ENCODE data around the gene CLTA.

The CLTA gene

DNA sequence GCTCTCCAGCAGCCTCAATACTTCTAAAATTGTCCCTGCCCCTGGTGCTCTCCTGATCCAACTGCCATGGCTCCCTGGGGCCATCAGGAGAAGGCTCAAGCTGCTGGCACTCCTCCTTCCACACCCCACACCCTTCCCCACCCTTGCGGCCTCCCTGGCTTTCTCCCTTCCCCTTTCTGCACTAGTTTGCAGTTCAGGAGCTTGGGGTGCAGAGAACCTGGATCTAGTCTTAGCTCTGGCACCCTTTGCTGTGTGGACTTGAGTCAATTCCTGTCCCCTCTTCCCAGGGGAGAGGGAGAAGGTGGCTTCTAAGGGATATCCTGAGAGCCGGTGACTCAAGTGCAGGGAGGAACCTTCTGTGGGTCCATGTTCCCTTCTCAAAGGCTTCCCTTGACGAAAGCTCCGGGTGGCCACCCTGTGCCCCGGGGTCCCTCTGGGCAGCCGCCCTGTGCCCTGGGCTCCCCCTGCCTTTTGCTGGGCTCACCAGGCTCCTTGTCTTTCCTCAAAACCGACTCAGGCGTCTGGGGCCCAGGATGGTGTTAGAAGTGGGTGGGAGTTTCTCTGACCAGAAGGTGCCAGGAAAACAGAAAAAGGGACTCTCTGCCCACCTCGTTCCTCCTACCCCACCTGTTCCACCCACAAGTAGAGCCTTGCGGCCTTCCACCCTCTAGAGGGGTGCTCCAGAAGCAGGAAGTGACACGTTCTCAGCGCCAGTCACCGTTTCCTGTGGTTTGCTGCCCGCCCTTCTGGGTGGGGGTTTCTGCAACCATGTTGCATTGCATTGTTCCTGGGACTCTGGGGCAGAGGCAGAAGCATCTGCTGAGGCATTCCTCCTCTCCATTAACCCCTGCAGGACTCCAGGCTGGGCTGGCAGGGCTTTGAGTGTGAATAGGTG, 39.2 kb upstream of the CLTA start:
- peak; percentile 82 for DNase-seq (ENCODE audit: low read depth)
- H3K4me3 ChIP-seq (ENCODE audit: low read depth, low read length), result peak overlapping the region; percentile 46
- TF ChIP-seq, protein P1, sequence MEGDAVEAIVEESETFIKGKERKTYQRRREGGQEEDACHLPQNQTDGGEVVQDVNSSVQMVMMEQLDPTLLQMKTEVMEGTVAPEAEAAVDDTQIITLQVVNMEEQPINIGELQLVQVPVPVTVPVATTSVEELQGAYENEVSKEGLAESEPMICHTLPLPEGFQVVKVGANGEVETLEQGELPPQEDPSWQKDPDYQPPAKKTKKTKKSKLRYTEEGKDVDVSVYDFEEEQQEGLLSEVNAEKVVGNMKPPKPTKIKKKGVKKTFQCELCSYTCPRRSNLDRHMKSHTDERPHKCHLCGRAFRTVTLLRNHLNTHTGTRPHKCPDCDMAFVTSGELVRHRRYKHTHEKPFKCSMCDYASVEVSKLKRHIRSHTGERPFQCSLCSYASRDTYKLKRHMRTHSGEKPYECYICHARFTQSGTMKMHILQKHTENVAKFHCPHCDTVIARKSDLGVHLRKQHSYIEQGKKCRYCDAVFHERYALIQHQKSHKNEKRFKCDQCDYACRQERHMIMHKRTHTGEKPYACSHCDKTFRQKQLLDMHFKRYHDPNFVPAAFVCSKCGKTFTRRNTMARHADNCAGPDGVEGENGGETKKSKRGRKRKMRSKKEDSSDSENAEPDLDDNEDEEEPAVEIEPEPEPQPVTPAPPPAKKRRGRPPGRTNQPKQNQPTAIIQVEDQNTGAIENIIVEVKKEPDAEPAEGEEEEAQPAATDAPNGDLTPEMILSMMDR (IDR thresholded peaks at IDR 0.05; ENCODE audit: low read depth, low read length, missing control alignments), result no peak

DNA sequence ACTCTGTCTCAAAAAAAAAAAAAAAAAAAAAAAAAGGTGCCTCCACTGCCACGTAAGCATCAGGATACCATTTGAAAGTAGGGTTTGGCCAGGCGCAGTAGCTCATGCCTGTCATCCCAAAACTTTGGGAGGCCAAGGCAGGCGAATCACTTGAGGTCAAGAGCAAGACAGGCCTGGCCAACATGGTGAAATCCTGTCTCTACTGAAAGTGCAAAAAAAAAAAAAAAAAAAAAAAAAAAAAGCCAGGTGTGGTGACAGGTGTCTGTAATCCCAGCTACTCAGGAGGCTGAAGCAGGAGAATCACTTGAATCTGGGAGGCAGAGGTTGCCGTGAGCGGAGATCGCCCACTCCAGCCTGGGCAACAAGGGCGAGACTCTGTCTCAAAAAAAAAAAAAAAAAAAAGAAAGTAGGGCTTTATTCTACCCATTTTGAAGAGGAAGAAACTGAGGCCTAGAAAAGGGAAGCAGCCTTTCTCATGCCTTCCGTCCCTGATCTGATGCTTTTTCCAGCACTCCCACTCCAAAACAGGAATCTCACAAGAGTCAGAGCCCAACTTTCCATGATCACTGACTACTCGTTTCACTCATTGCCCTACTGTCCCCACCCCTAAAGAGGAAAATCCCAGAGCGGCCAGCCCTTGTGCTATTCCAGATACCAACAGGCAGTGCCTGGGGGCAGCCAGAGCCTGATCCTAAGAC, 37.8 kb upstream of the CLTA start:
- no peak overlapping the region for H3K4me3 ChIP-seq (ENCODE audit: low read depth, low read length)

DNA sequence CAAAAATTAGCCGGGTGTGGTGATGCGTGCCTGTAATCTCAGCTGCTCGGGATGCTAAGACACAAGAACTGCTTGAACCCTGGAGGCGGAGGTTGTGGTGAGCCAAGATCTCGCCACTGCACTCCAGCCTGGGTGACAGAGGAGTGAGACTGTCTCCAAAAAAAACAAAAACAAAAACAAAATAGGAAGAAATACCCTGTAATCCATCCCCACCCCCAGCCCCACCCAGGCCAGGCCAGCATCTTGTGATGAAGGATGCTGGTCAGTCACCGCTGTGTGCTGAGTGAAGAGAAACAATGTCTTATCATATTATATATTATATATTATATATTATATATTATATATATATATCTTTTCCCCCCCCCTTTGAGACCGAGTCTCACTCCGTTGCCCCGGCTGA, 37.0 kb upstream of the CLTA start:
- no peak overlapping the region for H3K4me3 ChIP-seq (ENCODE audit: low read depth, low read length)
- TF ChIP-seq, protein P1 (IDR thresholded peaks at IDR 0.05; ENCODE audit: low read depth, low read length, missing control alignments), result no peak
- no peak for DNase-seq (ENCODE audit: low read depth)

More for the DNA sequence above, 37.8 kb upstream of the CLTA start:
- TF ChIP-seq, protein P1 (IDR thresholded peaks at IDR 0.05; ENCODE audit: low read depth, low read length, missing control alignments), result no peak
- no peak for DNase-seq (ENCODE audit: low read depth)

DNA sequence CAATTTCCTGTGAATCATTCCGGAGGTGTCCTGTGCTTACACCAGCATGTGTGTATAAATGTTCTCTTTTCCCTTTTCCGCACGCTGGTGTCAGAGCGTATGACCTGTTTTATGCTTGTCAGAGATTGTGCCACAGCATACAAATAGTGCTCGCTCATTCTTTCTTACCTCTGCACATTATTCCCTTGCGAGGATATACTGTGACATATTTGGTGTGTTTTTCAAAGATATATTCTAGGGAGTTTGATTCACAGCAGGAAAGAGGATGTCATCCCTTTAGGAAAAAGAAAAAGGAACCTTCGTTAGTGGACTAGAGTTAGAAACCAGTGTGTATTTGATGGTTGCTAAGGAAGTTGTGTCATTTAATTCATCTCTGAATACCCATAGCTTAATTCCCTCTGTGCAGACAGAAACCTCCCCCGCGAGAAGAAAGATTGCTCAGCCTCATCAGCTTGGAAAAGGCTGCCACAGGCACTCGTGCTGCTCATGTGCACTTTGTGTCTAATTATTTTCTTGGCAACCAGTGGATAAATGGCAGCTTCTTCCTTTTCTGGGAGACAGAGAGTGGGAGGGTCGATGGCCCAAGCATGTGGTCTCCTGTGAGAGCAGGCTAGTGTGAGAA, 36.3 kb upstream of the CLTA start:
- TF ChIP-seq, protein P1 (IDR thresholded peaks at IDR 0.05; ENCODE audit: low read depth, low read length, missing control alignments), result no peak
- no peak for DNase-seq (ENCODE audit: low read depth)
- no peak overlapping the region for H3K4me3 ChIP-seq (ENCODE audit: low read depth, low read length)

DNA sequence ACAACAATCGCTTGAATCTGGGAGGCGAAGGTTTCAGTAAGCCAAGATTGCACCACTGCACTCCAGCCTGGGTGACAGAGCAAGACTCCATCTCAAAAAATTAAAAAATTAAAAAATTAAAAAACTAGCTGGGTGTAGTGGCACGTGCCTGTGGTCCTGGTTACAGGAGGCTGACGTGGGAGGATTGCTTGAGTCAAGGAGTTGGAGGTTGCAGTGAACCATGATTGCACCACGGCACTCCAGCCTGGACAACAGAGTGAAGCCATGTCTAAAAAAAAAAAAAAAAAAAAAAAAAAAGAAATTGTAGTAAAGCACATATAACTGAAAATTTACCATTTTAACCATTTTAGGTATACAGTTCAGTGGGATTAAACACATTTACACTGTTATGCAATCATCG, 34.6 kb upstream of the CLTA start:
- TF ChIP-seq, protein P1 (IDR thresholded peaks at IDR 0.05; ENCODE audit: low read depth, low read length, missing control alignments), result no peak
- H3K4me3 ChIP-seq (ENCODE audit: low read depth, low read length), result no peak overlapping the region
- no peak for DNase-seq (ENCODE audit: low read depth)

DNA sequence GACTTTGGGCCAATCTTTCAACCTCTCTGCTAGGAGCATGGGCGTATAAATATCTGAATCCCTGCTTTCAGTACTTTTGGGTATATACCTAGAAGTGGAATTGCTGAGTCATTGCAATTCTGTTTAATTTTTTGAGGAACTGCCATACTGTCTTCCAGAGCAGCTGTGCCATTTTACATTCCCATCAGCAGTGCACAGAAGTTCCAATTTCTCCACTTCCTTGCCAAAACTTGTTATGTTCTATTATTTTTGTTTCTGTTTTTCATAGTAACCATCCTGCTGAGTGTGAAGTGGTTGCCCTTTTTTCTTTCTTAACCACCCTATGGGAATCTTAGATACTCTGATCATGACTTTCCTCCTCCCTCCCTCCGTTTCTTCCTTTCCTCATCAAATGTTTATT, 32.6 kb upstream of the CLTA start:
- no peak overlapping the region for H3K4me3 ChIP-seq (ENCODE audit: low read depth, low read length)
- TF ChIP-seq, protein P1 (IDR thresholded peaks at IDR 0.05; ENCODE audit: low read depth, low read length, missing control alignments), result no peak
- no peak for DNase-seq (ENCODE audit: low read depth)

Measured in GM12864 (cell line).